Lower leg skin (tissue), 3 donors: ENCODE data around the gene PTDSS2.

Experiments used
- POLR2A ChIP-seq, 2 donors: fragments of 450-650 bp; IDR thresholded peaks; one replicate each; pipeline ENCODE4 v1.6.1; 2016 to 2017; ENCODE audit warnings: antibody characterized with exemption in 2 of 2, mild to moderate bottlenecking in 1 of 2, moderate library complexity in 1 of 2
- TF ChIP-seq, protein P1 (sequence below), 3 donors: fragments of 450-650 bp; IDR thresholded peaks; one replicate each; pipeline ENCODE4 v1.5.1; 2016; ENCODE audit warnings: antibody characterized with exemption in 3 of 3, mild to moderate bottlenecking in 3 of 3, moderate library complexity in 2 of 3

- TF ChIP-seq, protein P1, sequence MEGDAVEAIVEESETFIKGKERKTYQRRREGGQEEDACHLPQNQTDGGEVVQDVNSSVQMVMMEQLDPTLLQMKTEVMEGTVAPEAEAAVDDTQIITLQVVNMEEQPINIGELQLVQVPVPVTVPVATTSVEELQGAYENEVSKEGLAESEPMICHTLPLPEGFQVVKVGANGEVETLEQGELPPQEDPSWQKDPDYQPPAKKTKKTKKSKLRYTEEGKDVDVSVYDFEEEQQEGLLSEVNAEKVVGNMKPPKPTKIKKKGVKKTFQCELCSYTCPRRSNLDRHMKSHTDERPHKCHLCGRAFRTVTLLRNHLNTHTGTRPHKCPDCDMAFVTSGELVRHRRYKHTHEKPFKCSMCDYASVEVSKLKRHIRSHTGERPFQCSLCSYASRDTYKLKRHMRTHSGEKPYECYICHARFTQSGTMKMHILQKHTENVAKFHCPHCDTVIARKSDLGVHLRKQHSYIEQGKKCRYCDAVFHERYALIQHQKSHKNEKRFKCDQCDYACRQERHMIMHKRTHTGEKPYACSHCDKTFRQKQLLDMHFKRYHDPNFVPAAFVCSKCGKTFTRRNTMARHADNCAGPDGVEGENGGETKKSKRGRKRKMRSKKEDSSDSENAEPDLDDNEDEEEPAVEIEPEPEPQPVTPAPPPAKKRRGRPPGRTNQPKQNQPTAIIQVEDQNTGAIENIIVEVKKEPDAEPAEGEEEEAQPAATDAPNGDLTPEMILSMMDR (IDR thresholded peaks at IDR 0.05), result no peak
- TF ChIP-seq POLR2A (IDR thresholded peaks at IDR 0.05), result no peak
These were observed 35.7 kb upstream of the PTDSS2 start for GRCh38 chr11:414318-414857.
